Kidney (tissue), 14 donors: ENCODE results near the gene CAMK1D. TPM values are rescaled to one million over a fixed set of nuclear protein-coding genes. Genes with fewer than 3 reads are reported as not detected.

Source experiments
- DNase-seq, 5 donors: peaks; one replicate each; pipeline ENCODE4 v3.0.0-alpha.2; 2013 to 2020
- FAIRE-seq: peaks from 2 replicates; lab custom pipeline; 2012; peaks lifted over from hg19 to GRCh38; lab: Jason Lieb, UNC
- H3K27ac ChIP-seq, 2 donors: one replicate each; pipeline ENCODE4 v1.7.0; 2013; ENCODE audit warnings: low read depth in 2 of 2, low read length in 2 of 2, inconsistent platforms in 1 of 2
- H3K27me3 ChIP-seq: one replicate; pipeline ENCODE4 v1.7.1; 2013; ENCODE audit warnings: low read length, inconsistent platforms; ENCODE audit not compliant: control insufficient read depth, insufficient read depth
- H3K36me3 ChIP-seq, 3 donors: one replicate each; pipeline versions ENCODE4 v1.7.0 to v1.7.1; 2013; ENCODE audit warnings: low read length in 3 of 3, control low read depth in 1 of 3, inconsistent platforms in 1 of 3; ENCODE audit not compliant: insufficient read depth in 3 of 3, control insufficient read depth in 2 of 3
- H3K4me1 ChIP-seq, 3 donors: one replicate each; pipeline versions ENCODE4 v1.7.0 to v1.7.1; 2013; ENCODE audit warnings: low read length in 3 of 3, inconsistent platforms in 1 of 3, low read depth in 1 of 3; ENCODE audit not compliant: control insufficient read depth in 2 of 3, insufficient read depth in 2 of 3
- H3K4me3 ChIP-seq, 3 donors: one replicate each; pipeline versions ENCODE4 v1.7.0 to v1.8.1; 2013; ENCODE audit warnings: low read length in 3 of 3, control low read depth in 1 of 3, inconsistent platforms in 1 of 3
- H3K9ac ChIP-seq, 3 donors: one replicate each; pipeline versions ENCODE4 v1.7.0 to v1.7.1; 2013; ENCODE audit warnings: low read length in 3 of 3, control low read depth in 1 of 3, inconsistent platforms in 1 of 3
- H3K9me3 ChIP-seq, 3 donors: one replicate each; pipeline versions ENCODE4 v1.7.0 to v1.7.1; 2013; ENCODE audit warnings: low read length in 3 of 3, control low read depth in 1 of 3, inconsistent platforms in 1 of 3; ENCODE audit not compliant: control insufficient read depth in 2 of 3, insufficient read depth in 1 of 3
- CTCF ChIP-seq: IDR thresholded peaks from 3 replicates; pipeline ENCODE4 v1.5.1; 2012; ENCODE audit warnings: mild to moderate bottlenecking, moderate library complexity, borderline replicate concordance; ENCODE audit not compliant: insufficient read depth; ENCODE audit errors: extremely low read depth
- intact Hi-C: fragments of 100-400 bp; cut with DNase I; formaldehyde crosslinking; loops from one replicate; pipeline ENCODE4 v1.11.1; 2022
- polyA plus RNA-seq: library from polyadenylated mRNA; stranded (reverse); fragments of 350-450 nt; fragmentation: Illumina TruSeq; extraction: RNeasy Lipid Tissue Mini Kit (QIAGEN cat#74804); gene quantifications from one replicate; pipeline ENCODE4 v1.2.3, GENCODE V29; 2014; ENCODE audit warnings: low read depth, low replicate concordance; ENCODE audit not compliant: insufficient read depth
- total RNA-seq: library from RNA; stranded (reverse); fragmentation: NEBNext Ultra II Directional; extraction: Animal tissue kit (Norgen Biotek cat#: 25700); gene quantifications from one replicate; pipeline ENCODE4 v1.2.1, GENCODE V29; 2021
- donor health status: control.
- donor health status: control.
- donor health status: control.
- donor health status: control.
- donor health status: control.
- donor health status: DM: yes; HTN: yes; CAD: no.
- donor health status: Normal renal cell carcinoma (clear cell type).

The CAMK1D gene
- total and polyA plus RNA-seq, 2 donors from 2014 or later, result 1.1 to 13.7 TPM

- intact Hi-C loops, result no loop called here
- no peak for DNase-seq
- H3K27ac ChIP-seq, result no peak overlapping the region
- H3K36me3 ChIP-seq, result no peaks in the 10 kb centered on the region
- H3K4me3 ChIP-seq, result no peak overlapping the region
- no peak overlapping the region for H3K9ac ChIP-seq
- no peak for FAIRE-seq
- no peaks in the 10 kb centered on the region for H3K4me1 ChIP-seq
- no peak for TF ChIP-seq CTCF
- no peaks in the 10 kb centered on the region for H3K9me3 ChIP-seq
- H3K27me3 ChIP-seq, result no peaks in the 10 kb centered on the region
These were observed 124.1 kb downstream of the CAMK1D start for GRCh38 chr10:12473491-12473890.

- no peak for TF ChIP-seq CTCF
- Histone ChIP-seq H3K27ac (no peak overlapping the region), H3K4me1 (no peaks in the 10 kb centered on the region), H3K27me3 (no peaks in the 10 kb centered on the region), H3K9me3 (no peaks in the 10 kb centered on the region), H3K36me3 (no peaks in the 10 kb centered on the region), H3K4me3 (no peak overlapping the region), H3K9ac (no peak overlapping the region)
- FAIRE-seq (no peak), DNase-seq (no peak)
- intact Hi-C loops, result no loop called here
These were observed 125.5 kb downstream of the CAMK1D start for GRCh38 chr10:12474727-12475412.

GRCh38 chr10:12476656-12477055 lies 127.3 kb downstream of the CAMK1D start:
- Histone ChIP-seq H3K27ac (no peak overlapping the region), H3K4me3 (no peak overlapping the region), H3K9ac (no peak overlapping the region), H3K9me3 (no peaks in the 10 kb centered on the region), H3K36me3 (no peaks in the 10 kb centered on the region), H3K4me1 (no peaks in the 10 kb centered on the region), H3K27me3 (no peaks in the 10 kb centered on the region)
- no peak for FAIRE-seq
- no peak for TF ChIP-seq CTCF
- DNase-seq, result no peak
- intact Hi-C loops, result no loop called here
